ENCODE results near the gene KDM4F.

GRCh38 chr11:95076981-95077380 lies 27.8 kb downstream of the KDM4F start:
- TF ChIP-seq, protein P1, sequence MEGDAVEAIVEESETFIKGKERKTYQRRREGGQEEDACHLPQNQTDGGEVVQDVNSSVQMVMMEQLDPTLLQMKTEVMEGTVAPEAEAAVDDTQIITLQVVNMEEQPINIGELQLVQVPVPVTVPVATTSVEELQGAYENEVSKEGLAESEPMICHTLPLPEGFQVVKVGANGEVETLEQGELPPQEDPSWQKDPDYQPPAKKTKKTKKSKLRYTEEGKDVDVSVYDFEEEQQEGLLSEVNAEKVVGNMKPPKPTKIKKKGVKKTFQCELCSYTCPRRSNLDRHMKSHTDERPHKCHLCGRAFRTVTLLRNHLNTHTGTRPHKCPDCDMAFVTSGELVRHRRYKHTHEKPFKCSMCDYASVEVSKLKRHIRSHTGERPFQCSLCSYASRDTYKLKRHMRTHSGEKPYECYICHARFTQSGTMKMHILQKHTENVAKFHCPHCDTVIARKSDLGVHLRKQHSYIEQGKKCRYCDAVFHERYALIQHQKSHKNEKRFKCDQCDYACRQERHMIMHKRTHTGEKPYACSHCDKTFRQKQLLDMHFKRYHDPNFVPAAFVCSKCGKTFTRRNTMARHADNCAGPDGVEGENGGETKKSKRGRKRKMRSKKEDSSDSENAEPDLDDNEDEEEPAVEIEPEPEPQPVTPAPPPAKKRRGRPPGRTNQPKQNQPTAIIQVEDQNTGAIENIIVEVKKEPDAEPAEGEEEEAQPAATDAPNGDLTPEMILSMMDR (IDR thresholded peaks at IDR 0.05): no peak
- TF ChIP-seq POLR2A (IDR thresholded peaks at IDR 0.05): no peak

All from esophagus squamous epithelium (tissue), 4 donors.